Effector memory CD8-positive, alpha-beta T cell (primary cell): ENCODE results near the gene GALNT18.
"Not testable (repeated sequence)": the region's sequence is repeated elsewhere in the genome, so short reads cannot be mapped to it uniquely, and the experiment has no call there.

Source experiments
- ATAC-seq: fragments of 150-1000 bp; cut with Tn5 transposase; replicated peaks from 2 replicates; pipeline ENCODE4 v1.10.0; 2021; ENCODE audit warnings: mild to moderate bottlenecking, moderate library complexity
- DNase-seq, 3 experiments: peaks; one replicate each; pipeline ENCODE4 v3.0.0; 2021
- H3K27ac Mint-ChIP-seq, 2 donors: one replicate each; pipeline ENCODE4 v1.8.0; 2022; ENCODE audit warnings: mild to moderate bottlenecking in 2 of 2, mixed read lengths in 2 of 2, moderate library complexity in 2 of 2
- H3K27me3 Mint-ChIP-seq, 2 donors: one replicate each; pipeline ENCODE4 v1.8.0; 2022; ENCODE audit warnings: mixed read lengths in 2 of 2
- H3K36me3 Mint-ChIP-seq: one replicate; pipeline ENCODE4 v1.8.0; 2022; ENCODE audit warnings: mild to moderate bottlenecking, moderate library complexity, mixed read lengths; ENCODE audit not compliant: insufficient read depth
- H3K4me1 Mint-ChIP-seq, 2 donors: one replicate each; pipeline ENCODE4 v1.8.0; 2022; ENCODE audit warnings: low read depth in 2 of 2, mixed read lengths in 2 of 2
- H3K4me3 Mint-ChIP-seq, 2 donors: one replicate each; pipeline ENCODE4 v1.8.0; 2022; ENCODE audit warnings: mild to moderate bottlenecking in 2 of 2, mixed read lengths in 2 of 2, moderate library complexity in 2 of 2
- H3K9me3 Mint-ChIP-seq, 2 donors: one replicate each; pipeline ENCODE4 v1.8.0; 2022; ENCODE audit warnings: mixed read lengths in 2 of 2

The GALNT18 gene

DNA sequence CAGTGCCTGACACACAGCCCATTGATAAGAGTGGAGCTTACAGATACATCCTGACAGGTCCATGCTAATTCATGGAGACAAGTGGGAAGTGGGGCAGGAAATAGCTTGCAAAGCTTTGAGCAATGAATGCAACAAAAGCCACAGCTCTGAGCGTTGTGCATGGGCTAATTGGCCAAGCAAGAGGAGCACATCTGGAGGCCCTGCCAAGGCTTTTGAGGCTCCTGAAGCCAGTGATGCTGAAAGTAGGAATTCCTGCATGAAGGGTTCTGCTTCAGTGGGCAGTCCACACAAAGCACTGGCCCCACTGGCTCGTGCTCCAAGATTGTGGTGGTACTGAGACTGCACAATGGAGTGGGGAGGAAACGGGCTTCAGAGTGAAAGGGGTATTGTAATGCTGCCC is 164.9 kb downstream of the GALNT18 start:
- ATAC-seq, result no peak
- Mint-ChIP-seq H3K27ac (no peak overlapping the region), H3K4me1 (no peaks in the 10 kb centered on the region), H3K4me3 (no peak overlapping the region), H3K9me3 (no peaks in the 10 kb centered on the region), H3K27me3 (peaks cover 16 to 56% of the 10 kb centered on the region in 2 donors), H3K36me3 (no peaks in the 10 kb centered on the region)
- no peak for DNase-seq

DNA sequence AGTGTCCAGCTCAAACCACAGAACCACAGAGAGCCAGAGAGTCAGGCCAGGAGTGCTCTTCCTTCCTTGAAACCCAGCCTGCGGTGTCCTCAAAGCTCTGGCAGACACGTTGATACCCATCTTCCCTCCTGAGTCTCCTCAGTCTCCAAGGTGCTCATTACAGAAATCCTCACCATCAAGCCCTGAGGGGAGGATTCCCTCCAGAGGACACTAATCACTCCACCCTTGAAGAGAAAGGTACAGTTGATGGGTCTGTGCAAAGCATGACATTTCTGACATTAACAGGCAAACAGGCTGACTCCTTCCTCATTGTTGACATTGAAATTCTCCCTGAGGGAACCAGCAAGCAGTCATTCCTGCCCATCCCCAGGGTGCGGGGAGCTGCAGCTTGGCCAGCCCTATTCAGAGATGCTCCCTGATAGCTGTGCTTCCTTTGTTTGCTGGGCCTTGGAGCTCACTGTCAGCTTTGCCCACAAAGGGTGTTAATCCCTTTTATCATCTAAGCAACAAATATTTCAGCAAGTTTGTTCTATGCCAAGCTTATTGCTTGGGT is 167.1 kb downstream of the GALNT18 start:
- no peak for ATAC-seq
- H3K4me3 Mint-ChIP-seq, result no peak overlapping the region
- no peak overlapping the region for H3K27ac Mint-ChIP-seq
- no peaks in the 10 kb centered on the region for H3K4me1 Mint-ChIP-seq
- H3K27me3 Mint-ChIP-seq, result peaks cover 6 to 36% of the 10 kb centered on the region in 2 donors
- H3K36me3 Mint-ChIP-seq, result no peaks in the 10 kb centered on the region
- no peaks in the 10 kb centered on the region for H3K9me3 Mint-ChIP-seq
- no peak for DNase-seq

DNA sequence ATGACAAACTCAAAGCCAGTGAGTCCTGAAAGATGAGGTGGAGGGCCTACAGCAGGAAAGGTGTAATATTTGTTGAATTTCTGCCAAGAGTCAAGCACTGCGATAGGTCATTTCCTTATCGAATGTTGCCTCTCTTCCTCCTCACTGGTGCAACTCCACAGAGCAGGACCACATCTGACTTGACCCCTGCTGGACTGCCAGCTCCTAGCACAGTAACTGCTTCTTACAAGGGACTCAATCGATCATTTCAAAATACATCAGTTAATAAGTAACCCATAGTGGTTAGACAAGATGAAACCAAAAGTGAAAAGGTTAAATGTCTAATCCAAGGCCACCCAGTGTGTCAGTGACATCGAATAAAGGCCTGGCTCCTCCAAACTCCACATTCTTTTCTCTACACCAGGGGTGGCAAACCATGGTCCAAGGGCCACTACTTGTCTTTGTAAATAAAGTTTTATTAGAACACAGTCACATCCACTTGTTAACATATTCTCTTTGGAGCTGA is 170.3 kb downstream of the GALNT18 start:
- Mint-ChIP-seq H3K27me3 (peaks cover 16 to 46% of the 10 kb centered on the region in 2 donors), H3K9me3 (no peaks in the 10 kb centered on the region), H3K4me1 (no peaks in the 10 kb centered on the region), H3K4me3 (no peak overlapping the region), H3K27ac (no peak overlapping the region), H3K36me3 (no peaks in the 10 kb centered on the region)
- no peak for DNase-seq
- no peak for ATAC-seq

DNA sequence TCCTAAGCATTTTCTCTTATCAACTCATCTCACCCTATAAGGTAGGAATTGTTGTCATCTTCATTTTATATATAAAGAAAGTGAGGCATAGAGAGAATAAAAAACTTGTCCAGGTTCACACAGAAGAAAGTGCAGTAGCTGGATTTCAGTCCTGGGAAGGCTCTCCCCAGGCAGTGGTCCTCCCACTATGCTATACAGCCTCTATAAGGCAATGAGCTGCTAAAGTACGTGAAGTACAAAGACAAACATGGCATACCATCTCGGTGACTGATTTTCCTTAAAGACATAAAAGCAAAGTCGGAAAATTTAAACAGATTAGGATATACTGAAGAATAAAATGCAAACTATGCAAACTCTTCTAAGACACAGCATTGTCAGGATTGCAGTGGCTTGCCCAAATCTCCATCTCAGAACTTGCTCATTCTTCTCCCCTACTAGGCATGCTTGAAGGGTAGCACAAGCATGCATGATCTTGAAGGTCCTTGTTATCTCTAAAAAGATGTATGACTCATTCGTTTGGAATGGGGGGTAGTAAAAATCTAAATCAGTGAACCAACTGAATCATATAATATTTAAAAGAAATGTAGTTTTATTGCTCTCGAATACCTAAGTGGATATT is 171.0 kb downstream of the GALNT18 start:
- Mint-ChIP-seq H3K36me3 (no peaks in the 10 kb centered on the region), H3K27ac (no peak overlapping the region), H3K27me3 (peaks cover 16 to 50% of the 10 kb centered on the region in 2 donors), H3K4me3 (no peak overlapping the region), H3K9me3 (no peaks in the 10 kb centered on the region), H3K4me1 (no peaks in the 10 kb centered on the region)
- DNase-seq (no peak), ATAC-seq (no peak)

DNA sequence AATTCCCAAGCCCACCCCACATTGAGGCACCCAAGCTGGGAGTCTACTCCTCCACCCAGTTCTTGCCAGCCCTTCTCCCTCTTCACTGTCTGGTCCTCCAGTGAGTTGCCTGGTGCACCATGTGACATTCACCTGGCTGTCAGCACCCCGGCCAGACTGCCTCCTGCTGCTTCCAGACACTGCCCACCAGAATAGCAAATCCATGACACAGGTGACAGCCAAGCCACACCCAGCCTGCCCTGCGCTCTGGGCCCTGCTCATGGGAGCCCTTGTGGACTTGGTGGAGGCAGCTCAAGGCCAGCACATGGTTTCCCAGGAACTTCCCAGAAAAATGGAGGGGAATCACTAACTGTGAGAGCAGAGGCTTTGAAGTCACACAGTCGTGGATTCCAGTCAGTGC is 172.5 kb downstream of the GALNT18 start:
- peaks cover 10 to 35% of the 10 kb centered on the region in 2 donors for H3K27me3 Mint-ChIP-seq
- no peaks in the 10 kb centered on the region for H3K36me3 Mint-ChIP-seq
- ATAC-seq (no peak), DNase-seq (no peak)
- no peaks in the 10 kb centered on the region for H3K4me1 Mint-ChIP-seq
- H3K27ac Mint-ChIP-seq, result no peak overlapping the region
- H3K4me3 Mint-ChIP-seq, result no peak overlapping the region
- no peaks in the 10 kb centered on the region for H3K9me3 Mint-ChIP-seq

DNA sequence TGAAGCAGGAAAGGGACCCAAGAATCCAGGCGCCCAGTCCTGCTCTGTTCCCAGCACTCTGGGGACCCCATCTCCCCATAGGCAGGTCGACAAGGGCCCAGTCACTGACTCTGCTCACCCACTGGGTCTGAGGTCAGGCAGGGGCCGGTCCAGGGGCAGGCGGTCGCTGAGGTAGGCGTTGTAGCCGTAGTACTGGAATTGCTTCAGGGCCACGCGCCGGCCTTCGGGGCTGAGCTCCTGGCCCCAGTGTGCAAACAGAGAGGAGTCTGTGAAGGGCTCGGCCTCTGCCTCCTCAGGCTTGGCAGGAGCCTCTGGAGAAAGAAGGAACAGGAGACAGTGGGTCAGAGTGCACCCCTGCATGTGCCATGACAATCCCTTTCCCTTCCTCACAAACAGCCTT is 173.2 kb downstream of the GALNT18 start:
- ATAC-seq, result no peak
- Mint-ChIP-seq H3K36me3 (no peaks in the 10 kb centered on the region), H3K9me3 (no peaks in the 10 kb centered on the region), H3K27me3 (peaks cover 10 to 34% of the 10 kb centered on the region in 2 donors), H3K4me1 (no peaks in the 10 kb centered on the region), H3K27ac (no peak overlapping the region), H3K4me3 (no peak overlapping the region)
- DNase-seq, result no peak

DNA sequence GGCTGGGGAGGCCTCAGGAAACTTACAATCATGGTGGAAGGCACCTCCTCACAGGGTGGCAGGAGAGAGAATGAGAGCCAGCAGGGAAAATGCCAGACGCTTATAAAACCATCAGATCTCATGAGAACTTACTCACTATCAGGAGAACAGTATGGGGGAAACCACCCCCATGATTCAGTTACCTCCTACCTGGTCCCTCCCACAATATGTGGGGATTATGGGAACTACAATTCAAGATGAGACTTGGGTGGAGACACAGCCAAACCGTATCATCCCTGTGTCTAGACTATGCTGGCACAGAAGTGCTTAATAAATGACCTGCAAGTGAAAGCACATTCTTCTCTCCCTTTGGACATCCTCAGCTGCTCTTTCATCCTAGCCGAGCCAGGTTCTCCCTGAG is 174.2 kb downstream of the GALNT18 start:
- H3K9me3 Mint-ChIP-seq, H3K27ac Mint-ChIP-seq, DNase-seq, H3K36me3 Mint-ChIP-seq, ATAC-seq, H3K4me1 Mint-ChIP-seq, H3K4me3 Mint-ChIP-seq: not testable (repeated sequence)
- peaks cover 10 to 35% of the 10 kb centered on the region in 2 donors for H3K27me3 Mint-ChIP-seq

DNA sequence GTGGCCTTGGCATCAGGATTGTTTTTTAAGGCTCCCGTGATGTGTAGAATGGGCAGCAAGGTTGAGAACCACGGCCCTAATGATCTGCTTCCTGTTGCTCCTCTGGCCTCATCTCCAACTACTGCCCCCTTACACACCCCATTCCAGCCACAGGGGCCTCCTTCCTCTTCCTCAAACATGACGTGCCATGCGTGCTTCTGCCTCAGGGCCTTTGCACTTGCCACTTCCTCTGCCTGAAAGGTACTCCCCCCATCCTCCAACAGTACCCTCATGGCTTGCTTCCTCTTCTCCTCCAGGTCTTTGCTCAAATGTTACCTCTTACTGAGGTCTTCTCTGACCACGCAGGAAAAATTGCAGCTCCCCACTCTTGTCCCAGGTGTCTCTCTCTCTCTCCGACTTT is 174.8 kb downstream of the GALNT18 start:
- DNase-seq (no peak), ATAC-seq (no peak)
- H3K4me3 Mint-ChIP-seq, result no peak overlapping the region
- H3K36me3 Mint-ChIP-seq, result no peaks in the 10 kb centered on the region
- H3K27ac Mint-ChIP-seq, result no peak overlapping the region
- H3K4me1 Mint-ChIP-seq, result no peaks in the 10 kb centered on the region
- peaks cover 10 to 32% of the 10 kb centered on the region in 2 donors for H3K27me3 Mint-ChIP-seq
- no peaks in the 10 kb centered on the region for H3K9me3 Mint-ChIP-seq

DNA sequence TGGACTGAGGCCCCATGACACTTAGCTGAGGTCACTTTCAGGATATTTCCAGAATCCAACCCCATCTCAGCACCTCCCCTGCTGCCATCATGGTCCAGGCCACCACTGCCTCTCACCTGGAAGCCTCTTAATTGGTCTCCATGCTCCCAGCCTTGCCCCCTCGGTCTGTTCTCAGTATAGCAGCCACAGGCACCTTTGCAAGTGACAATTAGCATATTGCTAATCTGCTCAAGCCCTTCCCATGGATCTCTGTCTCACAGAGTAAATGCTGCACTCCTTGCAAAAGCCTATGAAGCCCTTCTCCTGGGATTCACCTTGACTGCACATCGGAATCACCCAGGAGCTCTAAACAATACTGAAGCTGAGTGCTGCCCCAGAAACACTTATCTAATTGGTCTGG is 175.2 kb downstream of the GALNT18 start:
- no peak overlapping the region for H3K4me3 Mint-ChIP-seq
- DNase-seq (no peak), ATAC-seq (no peak)
- H3K36me3 Mint-ChIP-seq, result no peaks in the 10 kb centered on the region
- no peaks in the 10 kb centered on the region for H3K9me3 Mint-ChIP-seq
- no peaks in the 10 kb centered on the region for H3K4me1 Mint-ChIP-seq
- peaks cover 10 to 32% of the 10 kb centered on the region in 2 donors for H3K27me3 Mint-ChIP-seq
- no peak overlapping the region for H3K27ac Mint-ChIP-seq

DNA sequence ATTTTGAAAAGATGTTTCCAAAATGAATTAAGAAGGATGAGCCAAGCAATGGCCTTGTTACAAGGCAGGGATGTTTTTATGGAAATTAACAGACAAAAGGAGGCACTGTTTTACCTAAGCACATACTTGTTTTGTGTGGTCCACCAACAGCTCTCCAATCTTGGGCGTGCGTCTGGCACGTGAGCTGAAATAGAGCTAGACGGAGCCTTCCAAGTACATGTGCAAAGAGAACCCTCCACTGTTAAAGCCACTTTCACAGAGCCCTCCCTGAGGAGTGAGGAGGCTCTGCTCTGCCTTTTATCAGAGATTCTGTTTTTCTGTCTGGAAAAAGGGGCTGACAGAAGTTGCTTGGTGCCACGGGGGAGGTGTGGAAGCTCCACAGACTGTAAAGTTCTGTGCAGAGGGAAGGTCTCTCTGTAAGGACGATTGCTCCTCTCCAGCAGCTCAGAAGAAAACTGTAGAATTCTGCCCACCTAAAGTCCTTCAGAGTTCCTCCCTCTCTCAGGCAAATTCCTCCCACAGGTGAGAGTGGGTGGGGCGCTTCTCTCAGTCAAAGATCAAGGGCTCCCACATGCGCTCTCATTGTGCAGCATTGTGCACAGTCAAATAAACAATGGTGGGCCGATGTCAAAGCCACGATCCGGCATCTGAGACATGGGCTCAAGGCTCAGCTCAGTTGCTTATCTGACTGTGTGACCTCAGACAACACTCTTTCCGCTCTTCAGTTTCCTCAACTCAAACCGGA is 176.2 kb downstream of the GALNT18 start:
- Mint-ChIP-seq H3K4me1 (no peaks in the 10 kb centered on the region), H3K27ac (no peak overlapping the region), H3K36me3 (no peaks in the 10 kb centered on the region), H3K4me3 (no peak overlapping the region), H3K27me3 (peaks cover 10 to 32% of the 10 kb centered on the region in 2 donors), H3K9me3 (no peaks in the 10 kb centered on the region)
- DNase-seq (no peak), ATAC-seq (no peak)

DNA sequence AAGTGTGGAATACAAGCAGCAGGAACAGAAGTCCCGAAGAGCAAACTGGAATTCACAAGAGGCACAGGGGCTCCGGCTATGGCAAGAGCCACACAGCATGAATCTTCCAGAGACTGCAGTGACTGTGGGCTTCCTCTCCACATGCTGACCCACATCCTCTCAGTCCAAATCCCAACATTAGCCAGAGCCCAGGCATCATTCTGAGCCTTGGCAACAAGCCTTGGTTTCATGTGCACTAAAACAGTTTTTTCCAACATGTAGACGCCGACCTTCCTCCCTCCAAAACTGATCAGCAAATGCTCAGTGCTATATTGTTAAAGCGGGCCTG is 177.0 kb downstream of the GALNT18 start:
- ATAC-seq (no peak), DNase-seq (no peak)
- Mint-ChIP-seq H3K9me3 (no peaks in the 10 kb centered on the region), H3K4me1 (no peaks in the 10 kb centered on the region), H3K27me3 (peaks cover 10 to 35% of the 10 kb centered on the region in 2 donors), H3K27ac (no peak overlapping the region), H3K36me3 (no peaks in the 10 kb centered on the region), H3K4me3 (no peak overlapping the region)

DNA sequence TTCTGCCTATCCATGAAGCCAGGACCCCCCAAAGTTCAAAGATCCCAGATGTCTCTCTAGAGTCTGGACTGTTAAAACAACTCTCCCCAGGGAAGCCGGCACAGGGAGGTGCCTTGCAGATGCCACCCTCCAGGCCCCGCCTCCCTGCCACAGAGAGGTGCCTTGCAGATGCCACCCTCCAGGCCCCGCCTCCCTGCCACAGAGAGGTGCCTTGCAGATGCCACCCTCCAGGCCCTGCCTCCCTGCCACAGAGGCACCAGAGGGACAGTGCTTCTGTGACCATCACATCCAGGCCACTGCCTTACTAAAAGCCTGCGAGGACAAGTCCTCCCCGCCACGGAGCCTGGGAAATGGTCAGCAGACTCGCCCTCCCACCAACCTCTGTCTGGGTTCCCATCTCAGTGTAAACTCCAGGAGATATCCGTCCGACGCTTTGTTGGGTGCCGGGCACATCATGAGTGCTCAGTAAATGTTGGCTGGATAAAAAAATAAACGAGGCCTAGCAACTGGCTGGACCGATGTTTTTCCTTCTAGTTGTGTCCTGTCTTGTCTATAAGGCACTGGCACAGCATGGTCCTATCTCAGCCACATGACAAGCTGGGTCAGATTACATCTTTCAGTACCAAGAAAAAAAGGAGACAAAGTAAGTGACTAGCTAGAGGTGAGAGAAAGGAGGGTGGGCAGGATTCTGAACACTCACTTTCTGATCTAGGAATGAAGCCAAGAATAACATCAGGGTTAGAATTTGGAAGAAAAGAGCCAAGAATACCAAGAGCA is 177.6 kb downstream of the GALNT18 start:
- ATAC-seq, result no peak
- no peaks in the 10 kb centered on the region for H3K36me3 Mint-ChIP-seq
- DNase-seq, result no peak
- H3K4me1 Mint-ChIP-seq, result no peaks in the 10 kb centered on the region
- no peak overlapping the region for H3K27ac Mint-ChIP-seq
- H3K9me3 Mint-ChIP-seq, result no peaks in the 10 kb centered on the region
- H3K4me3 Mint-ChIP-seq, result no peak overlapping the region
- H3K27me3 Mint-ChIP-seq, result peaks cover 10 to 32% of the 10 kb centered on the region in 2 donors

DNA sequence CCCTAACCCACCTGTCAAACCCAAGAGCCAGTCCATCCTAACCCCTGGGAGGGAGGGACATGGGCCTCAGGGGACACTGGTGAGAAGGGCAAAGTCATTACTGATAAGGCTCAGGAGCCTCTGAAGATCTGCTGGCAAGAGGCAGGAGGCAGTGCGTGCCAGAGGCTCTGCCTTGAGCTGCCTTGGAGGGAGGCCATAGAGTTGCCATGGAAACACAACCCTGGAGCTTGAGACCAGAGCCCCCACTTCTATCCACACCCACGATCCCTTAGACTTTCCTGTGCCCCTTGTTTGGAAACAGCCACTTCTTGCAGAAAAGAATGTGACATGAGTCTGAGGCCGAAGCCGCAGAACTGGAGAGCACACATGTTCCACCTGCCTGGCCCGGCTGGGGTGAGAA is 179.0 kb downstream of the GALNT18 start:
- no peaks in the 10 kb centered on the region for H3K9me3 Mint-ChIP-seq
- no peaks in the 10 kb centered on the region for H3K4me1 Mint-ChIP-seq
- no peak overlapping the region for H3K4me3 Mint-ChIP-seq
- no peak for DNase-seq
- no peak for ATAC-seq
- no peaks in the 10 kb centered on the region for H3K36me3 Mint-ChIP-seq
- H3K27me3 Mint-ChIP-seq, result peaks cover 22 to 39% of the 10 kb centered on the region in 2 donors
- no peak overlapping the region for H3K27ac Mint-ChIP-seq
